Measurements from ENCODE around the gene MISP3. TPM values are rescaled to one million over a fixed set of nuclear protein-coding genes. Genes with fewer than 3 reads are reported as not detected.
A peak's percentile ranks its signal among the peaks of the same experiment; 100 is the strongest.
"Not testable (repeated sequence)": the region's sequence is repeated elsewhere in the genome, so short reads cannot be mapped to it uniquely, and the experiment has no call there.

MISP3 gene
- total RNA-seq, 2 experiments from 2014 or later: 0.45 to 0.96 TPM

DNA sequence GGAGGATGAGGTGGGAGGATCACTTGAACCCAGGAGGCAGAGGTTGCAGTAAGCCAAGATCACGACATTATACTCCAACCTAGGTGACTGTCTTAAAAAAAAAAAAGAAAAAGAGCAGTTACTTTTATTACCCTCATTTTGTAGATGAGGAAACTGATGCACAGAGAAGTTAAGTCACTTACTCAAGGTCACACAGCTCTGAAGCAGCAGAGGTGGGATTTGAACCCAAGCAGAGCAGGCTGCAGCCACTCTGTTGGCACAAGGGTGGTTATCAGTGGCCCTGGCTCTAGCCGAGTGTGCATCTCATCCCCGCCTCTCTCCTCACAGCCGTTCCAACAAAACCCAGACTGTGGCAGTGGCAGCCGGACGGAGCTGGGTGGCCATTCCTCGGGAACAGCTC lies 33.4 kb upstream of the MISP3 start:
- no peak overlapping the region for H3K27ac Mint-ChIP-seq
- H3K36me3 Mint-ChIP-seq (ENCODE audit: low read depth): peaks cover 36% of the 10 kb centered on the region

DNA sequence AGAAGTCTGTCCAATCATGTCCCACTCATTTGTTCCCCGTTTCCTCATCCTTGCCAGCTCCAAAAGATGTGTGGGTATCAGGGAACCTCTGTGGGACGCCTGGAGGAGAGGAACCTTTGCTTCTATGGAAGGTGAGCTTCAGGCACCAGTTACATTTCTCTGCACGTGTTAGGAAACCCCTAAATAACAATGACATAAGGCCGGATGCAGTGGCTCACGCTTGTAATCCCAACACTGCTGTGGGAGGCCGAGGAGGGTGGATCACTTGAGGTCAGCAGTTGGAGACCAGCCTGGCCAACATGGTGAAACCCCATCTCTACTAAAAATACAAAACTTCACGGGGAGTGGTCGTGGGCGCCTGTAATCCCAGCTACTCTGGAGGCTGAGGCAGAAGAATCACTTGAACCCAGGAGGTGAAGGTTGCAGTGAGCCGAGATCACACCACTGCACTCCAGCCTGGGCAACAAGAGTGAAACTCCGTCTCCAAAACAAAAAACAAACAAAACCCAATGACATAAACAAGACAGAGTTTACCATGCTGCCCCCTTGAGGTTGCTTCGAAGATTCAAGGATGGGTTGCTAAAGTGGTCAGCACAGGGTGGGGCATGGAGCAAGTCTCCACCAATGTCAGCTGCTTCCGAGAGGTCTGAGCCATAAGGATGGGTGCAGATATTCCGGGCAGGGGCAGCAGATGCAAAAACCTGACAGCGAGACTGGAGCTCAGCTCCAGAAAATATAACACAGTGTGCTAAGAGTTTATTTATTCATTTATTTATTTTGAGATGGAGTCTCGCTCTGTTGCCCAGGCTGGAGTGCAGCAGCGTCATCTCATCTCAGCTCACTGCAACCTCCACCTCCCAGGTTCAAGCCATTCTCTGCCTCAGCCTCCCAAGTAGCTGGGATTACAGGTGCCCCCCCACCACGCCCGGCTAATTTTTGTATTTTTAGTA lies 29.7 kb upstream of the MISP3 start:
- not testable (repeated sequence) for H3K27me3 Mint-ChIP-seq (ENCODE audit: low read depth); H3K4me1 Mint-ChIP-seq (ENCODE audit: low read depth); H3K4me3 Mint-ChIP-seq; H3K9me3 Mint-ChIP-seq
- intact Hi-C loops (cut with micrococcal nuclease): loop anchor here (1.0 kb wide), 1 partner anchor 163 kb away; no protein-coding TSS in a partner anchor
- H3K27ac Mint-ChIP-seq: peak overlapping the region; percentile 81
- H3K36me3 Mint-ChIP-seq (ENCODE audit: low read depth): peaks cover 37% of the 10 kb centered on the region
- DNase-seq: peak; percentile 60
- CTCF ChIA-PET: interaction anchor here (0.5 to 2.3 kb wide), 12 partner anchors 8 to 509 kb away, joined by 3 to 15 read pairs (median 4); a partner anchor contains a TSS

More for the DNA sequence above, 33.4 kb upstream of the MISP3 start:
- DNase-seq: no peak
- Mint-ChIP-seq H3K4me1 (ENCODE audit: low read depth) (peaks cover 16% of the 10 kb centered on the region), H3K4me3 (no peak overlapping the region), H3K9me3 (no peaks in the 10 kb centered on the region), H3K27me3 (ENCODE audit: low read depth) (no peaks in the 10 kb centered on the region)
- CTCF ChIA-PET: interaction anchor here (1.3 to 2.1 kb wide), 2 partner anchors 9 to 158 kb away, joined by 3 to 8 read pairs; no protein-coding TSS in a partner anchor
- intact Hi-C loops (cut with micrococcal nuclease): no loop called here

- H3K4me1 Mint-ChIP-seq (ENCODE audit: low read depth); H3K27ac Mint-ChIP-seq; H3K27me3 Mint-ChIP-seq (ENCODE audit: low read depth); H3K9me3 Mint-ChIP-seq; H3K4me3 Mint-ChIP-seq; DNase-seq: not testable (repeated sequence)
- CTCF ChIA-PET: interaction anchor here (0.8 to 3.1 kb wide), 16 partner anchors 7 to 176 kb away, joined by 3 to 31 read pairs (median 5); partner anchors contain the start of genes DCAF15 and IL27RA
- intact Hi-C loops (cut with micrococcal nuclease): loop anchor here (1.0 to 5.0 kb wide), 3 partner anchors 96 to 168 kb away; partner anchors contain the start of gene DCAF15
- H3K36me3 Mint-ChIP-seq (ENCODE audit: low read depth): peaks cover 47% of the 10 kb centered on the region
Observed at GRCh38 chr19:14047866-14048265, 24.7 kb upstream of the MISP3 start.

DNA sequence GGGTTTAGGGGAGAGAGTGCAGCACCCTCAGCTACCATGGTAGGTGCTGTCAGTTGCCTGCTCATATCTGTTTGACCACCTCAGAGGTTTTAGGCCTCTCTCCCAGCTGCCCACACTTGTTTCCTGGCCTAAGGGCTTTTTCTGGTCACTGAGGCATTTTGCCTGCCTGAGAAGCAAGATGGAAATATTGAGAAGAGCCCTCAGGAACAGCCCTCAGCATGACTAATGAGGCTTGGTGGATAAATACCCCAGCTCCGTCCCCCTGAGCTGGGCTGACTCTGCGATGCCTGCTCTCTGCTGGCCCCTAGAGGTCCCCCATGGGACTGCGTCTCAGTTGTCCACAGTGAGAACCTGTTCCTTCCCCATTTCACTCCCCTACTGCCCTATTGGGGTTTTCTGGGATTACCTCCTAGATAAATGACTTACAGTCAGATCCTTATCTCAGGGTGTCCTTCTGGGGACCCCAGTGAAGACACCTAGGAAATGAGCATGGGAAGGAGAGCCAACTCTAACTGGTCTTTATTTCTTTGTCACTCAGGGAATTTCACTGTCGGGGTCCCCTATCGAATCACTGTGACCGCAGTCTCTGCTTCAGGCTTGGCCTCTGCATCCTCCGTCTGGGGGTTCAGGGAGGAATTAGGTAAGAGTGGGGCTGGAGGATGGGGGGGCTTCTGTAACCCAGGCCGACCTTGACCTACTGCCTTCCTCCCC lies 24.0 kb upstream of the MISP3 start:
- intact Hi-C loops (cut with micrococcal nuclease): loop anchor here (1.0 to 5.0 kb wide), 3 partner anchors 96 to 168 kb away; partner anchors contain the start of gene DCAF15
- H3K9me3 Mint-ChIP-seq: peaks cover 2% of the 10 kb centered on the region
- H3K27ac Mint-ChIP-seq: peak overlapping the region; percentile 30
- H3K4me3 Mint-ChIP-seq: no peak overlapping the region
- H3K27me3 Mint-ChIP-seq (ENCODE audit: low read depth): no peaks in the 10 kb centered on the region
- no peaks in the 10 kb centered on the region for H3K4me1 Mint-ChIP-seq (ENCODE audit: low read depth)
- CTCF ChIA-PET: interaction anchor here (0.6 to 3.1 kb wide), 21 partner anchors 8 to 507 kb away, joined by 3 to 31 read pairs (median 3); partner anchors contain the start of genes DCAF15 and IL27RA
- H3K36me3 Mint-ChIP-seq (ENCODE audit: low read depth): peaks cover 47% of the 10 kb centered on the region
- DNase-seq: peak; percentile 81

- no peak overlapping the region for H3K27ac Mint-ChIP-seq
- DNase-seq: no peak
- H3K27me3 Mint-ChIP-seq (ENCODE audit: low read depth): no peaks in the 10 kb centered on the region
- no peaks in the 10 kb centered on the region for H3K4me1 Mint-ChIP-seq (ENCODE audit: low read depth)
- H3K4me3 Mint-ChIP-seq: no peak overlapping the region
- peaks cover 2% of the 10 kb centered on the region for H3K9me3 Mint-ChIP-seq
- intact Hi-C loops (cut with micrococcal nuclease): no loop called here
- peaks cover 47% of the 10 kb centered on the region for H3K36me3 Mint-ChIP-seq (ENCODE audit: low read depth)
- CTCF ChIA-PET: interaction anchor here (1.0 to 1.8 kb wide), 5 partner anchors 8 to 44 kb away, joined by 3 to 5 read pairs (median 4); partner anchors contain the start of gene RFX1
Observed at GRCh38 chr19:14050512-14050911, 22.1 kb upstream of the MISP3 start.

GRCh38 chr19:14050961-14051360 lies 21.6 kb upstream of the MISP3 start:
- CTCF ChIA-PET: interaction anchor here (1.0 to 1.8 kb wide), 6 partner anchors 8 to 83 kb away, joined by 3 to 5 read pairs (median 4); partner anchors contain the start of gene RFX1
- DNase-seq; H3K27me3 Mint-ChIP-seq (ENCODE audit: low read depth); H3K4me1 Mint-ChIP-seq (ENCODE audit: low read depth); H3K9me3 Mint-ChIP-seq; intact Hi-C loops (cut with micrococcal nuclease); H3K4me3 Mint-ChIP-seq; H3K27ac Mint-ChIP-seq: not testable (repeated sequence)
- H3K36me3 Mint-ChIP-seq (ENCODE audit: low read depth): peaks cover 44% of the 10 kb centered on the region

DNA sequence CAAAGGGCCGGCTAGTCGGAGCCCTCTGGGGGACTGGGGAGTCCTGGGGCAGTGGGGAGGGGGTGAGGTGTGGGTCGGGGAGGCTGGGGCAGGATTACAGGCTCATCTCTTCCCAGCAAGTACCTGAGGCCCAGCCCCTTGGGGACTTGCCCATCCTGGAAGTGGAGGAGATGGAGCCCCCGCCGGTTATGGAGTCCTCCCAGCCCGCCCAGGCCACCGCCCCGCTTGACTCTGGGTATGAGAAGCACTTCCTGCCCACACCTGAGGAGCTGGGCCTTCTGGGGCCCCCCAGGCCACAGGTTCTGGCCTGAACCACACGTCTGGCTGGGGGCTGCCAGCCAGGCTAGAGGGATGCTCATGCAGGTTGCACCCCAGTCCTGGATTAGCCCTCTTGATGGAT lies 20.6 kb upstream of the MISP3 start:
- intact Hi-C loops (cut with micrococcal nuclease): no loop called here
- Mint-ChIP-seq H3K9me3 (peaks cover 2% of the 10 kb centered on the region), H3K4me3 (no peak overlapping the region), H3K4me1 (ENCODE audit: low read depth) (no peaks in the 10 kb centered on the region), H3K36me3 (ENCODE audit: low read depth) (peaks cover 38% of the 10 kb centered on the region), H3K27ac (peak overlapping the region; percentile 65), H3K27me3 (ENCODE audit: low read depth) (peaks cover 3% of the 10 kb centered on the region)
- CTCF ChIA-PET: interaction anchor here (1.0 to 1.7 kb wide), 2 partner anchors 8 to 84 kb away, joined by 3 to 4 read pairs; no protein-coding TSS in a partner anchor
- DNase-seq: no peak

DNA sequence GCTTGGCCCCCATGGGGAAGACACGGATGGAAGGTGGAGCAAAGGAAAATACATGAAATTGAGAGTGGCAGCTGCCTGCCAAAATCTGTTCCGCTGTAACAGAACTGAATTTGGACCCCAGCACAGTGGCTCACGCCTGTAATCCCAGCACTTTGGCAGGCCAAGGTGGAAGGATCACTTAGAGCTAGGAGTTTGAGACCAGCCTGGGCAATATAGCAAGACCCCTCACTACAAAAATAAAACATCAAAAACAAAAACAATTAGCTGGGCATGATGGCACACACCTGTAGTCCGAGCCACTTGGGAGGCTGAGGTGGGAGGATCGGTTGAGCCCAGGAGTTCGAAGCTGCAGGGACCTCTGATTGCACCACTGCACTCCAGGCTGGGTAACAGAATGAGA lies 20.1 kb upstream of the MISP3 start:
- CTCF ChIA-PET: interaction anchor here (0.5 to 1.0 kb wide), 3 partner anchors 10 to 57 kb away, joined by 3 to 4 read pairs (median 3); no protein-coding TSS in a partner anchor
- H3K9me3 Mint-ChIP-seq: peaks cover 2% of the 10 kb centered on the region
- peak overlapping the region; percentile 65 for H3K27ac Mint-ChIP-seq
- peaks cover 4% of the 10 kb centered on the region for H3K27me3 Mint-ChIP-seq (ENCODE audit: low read depth)
- no peaks in the 10 kb centered on the region for H3K4me1 Mint-ChIP-seq (ENCODE audit: low read depth)
- no peak for DNase-seq
- H3K4me3 Mint-ChIP-seq: no peak overlapping the region
- intact Hi-C loops (cut with micrococcal nuclease): no loop called here
- H3K36me3 Mint-ChIP-seq (ENCODE audit: low read depth): peaks cover 34% of the 10 kb centered on the region

- no peak overlapping the region for H3K4me3 Mint-ChIP-seq
- H3K36me3 Mint-ChIP-seq (ENCODE audit: low read depth): peaks cover 31% of the 10 kb centered on the region
- intact Hi-C loops (cut with micrococcal nuclease): no loop called here
- no peak for DNase-seq
- CTCF ChIA-PET: interaction anchor here (0.5 to 1.0 kb wide), 3 partner anchors 10 to 57 kb away, joined by 3 to 4 read pairs (median 3); no protein-coding TSS in a partner anchor
- peaks cover 8% of the 10 kb centered on the region for H3K27me3 Mint-ChIP-seq (ENCODE audit: low read depth)
- H3K4me1 Mint-ChIP-seq (ENCODE audit: low read depth): peaks cover 5% of the 10 kb centered on the region
- no peak overlapping the region for H3K27ac Mint-ChIP-seq
- H3K9me3 Mint-ChIP-seq: peaks cover 2% of the 10 kb centered on the region
Observed at GRCh38 chr19:14053032-14053431, 19.6 kb upstream of the MISP3 start.

DNA sequence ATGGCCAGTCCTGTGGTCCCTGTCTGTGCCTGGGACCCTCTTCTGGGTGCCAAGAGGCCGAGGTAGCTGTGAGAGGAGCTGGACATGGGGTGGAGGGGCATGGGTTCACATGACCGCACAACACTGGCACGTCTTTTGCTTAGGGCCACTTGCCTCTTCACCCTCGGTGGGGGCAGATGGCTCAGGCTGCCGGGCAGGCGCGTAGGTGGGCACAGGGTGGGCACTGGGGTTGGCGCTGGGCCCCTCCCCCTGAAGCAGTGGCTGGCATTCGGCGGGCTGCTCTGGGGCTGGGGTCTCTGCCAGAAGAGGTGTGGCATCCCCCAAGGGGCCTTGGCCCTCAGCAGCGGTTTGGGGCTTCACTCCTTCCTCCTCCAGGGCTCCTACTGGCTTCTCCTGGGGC lies 19.1 kb upstream of the MISP3 start:
- Mint-ChIP-seq H3K9me3 (peaks cover 2% of the 10 kb centered on the region), H3K4me3 (no peak overlapping the region), H3K4me1 (ENCODE audit: low read depth) (peaks cover 9% of the 10 kb centered on the region), H3K36me3 (ENCODE audit: low read depth) (peaks cover 28% of the 10 kb centered on the region), H3K27me3 (ENCODE audit: low read depth) (peaks cover 13% of the 10 kb centered on the region), H3K27ac (no peak overlapping the region)
- no peak for DNase-seq
- CTCF ChIA-PET: interaction anchor here (1.0 kb wide), 2 partner anchors 20 to 22 kb away, joined by 3 read pairs; partner anchors contain the start of gene IL27RA
- intact Hi-C loops (cut with micrococcal nuclease): no loop called here

DNA sequence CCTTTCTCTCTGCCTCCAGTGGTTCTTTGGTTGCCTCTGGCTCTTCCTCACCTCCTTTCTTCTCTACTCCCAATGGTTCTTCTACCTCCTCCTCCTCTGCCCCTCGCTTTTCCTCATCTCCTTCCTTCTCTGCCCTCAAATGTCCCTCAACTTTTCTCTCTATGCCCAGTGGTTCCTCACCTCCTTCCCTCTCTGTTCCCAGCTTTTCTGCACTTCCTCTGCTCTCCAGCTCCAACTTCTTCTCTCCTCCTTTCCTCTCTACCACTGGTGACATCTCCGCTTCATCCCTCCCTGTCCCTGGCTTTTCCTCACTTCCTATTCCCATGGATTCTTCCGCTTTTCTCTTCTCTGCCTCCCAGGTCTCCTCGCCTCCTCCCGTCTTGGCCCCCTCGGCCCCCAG lies 18.5 kb upstream of the MISP3 start:
- CTCF ChIA-PET: interaction anchor here (1.0 to 1.1 kb wide), 2 partner anchors 9 to 23 kb away, joined by 3 to 4 read pairs; partner anchors contain the start of gene IL27RA
- peaks cover 14% of the 10 kb centered on the region for H3K4me1 Mint-ChIP-seq (ENCODE audit: low read depth)
- peaks cover 18% of the 10 kb centered on the region for H3K27me3 Mint-ChIP-seq (ENCODE audit: low read depth)
- H3K9me3 Mint-ChIP-seq: peaks cover 2% of the 10 kb centered on the region
- H3K4me3 Mint-ChIP-seq: no peak overlapping the region
- no peak for DNase-seq
- intact Hi-C loops (cut with micrococcal nuclease): no loop called here
- peaks cover 23% of the 10 kb centered on the region for H3K36me3 Mint-ChIP-seq (ENCODE audit: low read depth)
- no peak overlapping the region for H3K27ac Mint-ChIP-seq

All from activated naive CD4-positive, alpha-beta T cell treated with anti-CD3 and anti-CD28 coated beads for 36 hours (primary cell).